Motor neuron (in vitro differentiated cells): ENCODE measurements around the gene SMIM41. TPM values are rescaled to one million over a fixed set of nuclear protein-coding genes. Genes with fewer than 3 reads are reported as not detected.

ENCODE experiments used
- ATAC-seq, 8 experiments: fragments of 200-7000 bp; cut with Tn5 transposase; replicated peaks in 6 of 8; 2 replicates each; pipeline ENCODE4 v1.8.0; 2021; ENCODE audit warnings: mild to moderate bottlenecking in 8 of 8, moderate library complexity in 8 of 8
- H3K27ac ChIP-seq, 2 donors: fragments of 250-450 bp; sonication (Bioruptor Pico); 2 replicates each; pipeline ENCODE4 v1.9.0; 2021; ENCODE audit warnings: antibody characterized with exemption in 2 of 2, mild to moderate bottlenecking in 2 of 2, moderate library complexity in 1 of 2
- H3K4me1 ChIP-seq, 2 donors: fragments of 250-450 bp; sonication (Bioruptor Pico); replicated peaks in 1 of 2; 2 replicates each; pipeline ENCODE4 v1.6.1; 2021; ENCODE audit warnings: antibody characterized with exemption in 2 of 2, mild to moderate bottlenecking in 2 of 2, moderate library complexity in 1 of 2
- H3K4me3 ChIP-seq, 5 donors: fragments of 250-450 bp; sonication (Bioruptor Pico); 2 replicates each; pipeline ENCODE4 v1.9.0; 2021; ENCODE audit warnings: antibody characterized with exemption in 5 of 5, mild to moderate bottlenecking in 5 of 5, moderate library complexity in 4 of 5
- WGBS, 10 experiments: fragments of 450-650 bp; shearing (Covaris generic); methylation state at CpG; one replicate each; pipeline ENCODE4 v1.0.0; 2022; 5-methylcytosine and 5-hydroxymethylcytosine counted together
- in situ Hi-C, 9 experiments: fragments of 400-800 bp; cut with MboI; loops; one replicate each; pipeline ENCODE4 v1.15.0; 2021; ENCODE audit warnings: low sequenced_read_pairs in 9 of 9, low pct_unique_long_range_greater_than_20kb in 2 of 9; ENCODE audit not compliant: unreplicated experiment in 9 of 9
- total RNA-seq, 8 experiments: library from RNA; unstranded; fragments of 300-600 nt; gene quantifications; 2 replicates each; pipeline versions ENCODE4 v1.2.3 to v1.2.4, GENCODE V29; 2022

SMIM41 gene
- not detected for total RNA-seq

DNA sequence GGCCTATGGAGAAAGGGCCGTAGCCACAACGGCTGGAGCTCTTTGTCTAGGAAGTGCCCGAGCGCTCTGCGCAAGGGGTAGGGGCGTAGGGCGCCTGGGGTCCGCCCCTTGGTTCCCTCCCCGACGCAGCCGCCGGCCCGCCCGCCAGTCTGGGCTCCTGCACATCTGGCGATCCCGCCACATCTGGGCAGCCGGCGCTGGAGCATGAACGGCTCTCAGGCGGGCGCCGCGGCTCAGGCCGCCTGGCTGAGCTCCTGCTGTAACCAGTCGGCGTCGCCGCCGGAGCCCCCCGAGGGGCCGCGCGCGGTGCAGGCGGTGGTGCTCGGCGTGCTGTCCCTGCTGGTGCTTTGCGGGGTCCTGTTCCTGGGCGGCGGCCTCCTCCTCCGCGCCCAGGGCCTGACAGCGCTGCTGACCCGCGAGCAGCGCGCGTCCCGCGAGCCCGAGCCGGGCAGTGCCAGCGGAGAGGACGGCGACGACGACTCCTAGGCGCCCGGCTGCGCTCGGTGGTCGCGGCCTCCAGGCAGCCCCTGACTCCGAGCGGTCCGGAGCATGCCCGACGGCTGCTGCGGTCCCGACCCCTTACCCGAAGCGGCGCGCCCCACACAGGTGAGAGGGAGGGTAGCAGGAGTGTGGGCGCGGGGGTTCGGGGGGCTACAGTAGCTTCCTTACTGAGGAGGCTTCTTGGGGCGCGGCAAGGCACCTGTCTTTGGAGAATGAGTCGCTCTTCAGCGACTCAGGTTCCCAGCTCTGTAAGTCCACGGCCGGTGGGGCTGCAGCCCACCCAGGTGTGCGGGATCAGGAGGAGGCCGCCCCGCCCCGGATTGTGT is at the start of gene SMIM41:
TSS of gene SMIM41 (plus strand) at position 129 of the 827 bp plus-strand sequence. CDS start at position 205, 76 bp downstream.
- 49 to 87% (median 81%) methylated on average over 3 to 12 of the region's 87 CpGs; no CpG with 5 or more reads in 7 of the 10 experiments for WGBS, 10 experiments
- no peak for ATAC-seq
- in situ Hi-C loops: loop anchor here in 2 of 9 experiments (10.0 kb wide), 1 partner anchor 55 kb away; no protein-coding TSS in a partner anchor
- H3K4me3 ChIP-seq: no peak within 1 kb of the TSS
- H3K4me1 ChIP-seq: peaks cover 23 to 25% of the 10 kb centered on the region in 2 donors
- no peak within 1 kb of the TSS for H3K27ac ChIP-seq

DNA sequence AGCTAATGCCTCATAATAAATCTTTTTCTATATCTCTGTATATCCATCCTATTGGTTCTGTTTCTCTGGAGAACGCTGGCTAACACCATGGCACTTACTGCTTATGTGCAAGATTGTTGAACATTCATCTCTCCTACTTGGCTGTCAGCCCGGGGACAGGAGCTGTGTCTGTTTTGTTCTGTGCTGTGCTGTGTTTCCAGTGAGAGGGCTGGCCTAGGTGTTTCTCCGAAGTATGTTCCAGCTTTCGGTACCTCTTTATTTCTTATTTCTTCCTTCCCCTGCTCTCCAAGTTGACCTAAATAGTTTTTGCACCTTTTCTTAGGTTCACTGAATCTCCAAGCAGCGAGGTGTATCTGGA is 47.1 kb upstream of the SMIM41 start:
- in situ Hi-C loops: no loop called here
- WGBS, 10 experiments: 0 to 19% (median 3%) methylated on average over 1 to 5 of the region's 5 CpGs; no CpG with 5 or more reads in 2 of the 10 experiments
- Histone ChIP-seq H3K4me1 (peaks cover 21 to 29% of the 10 kb centered on the region in 2 donors), H3K27ac (peak overlapping the region; percentile 40 to 68), H3K4me3 (peak overlapping the region; percentile 24 to 33 (median 31))
- peak; percentile 10 to 38 (median 22) for ATAC-seq

DNA sequence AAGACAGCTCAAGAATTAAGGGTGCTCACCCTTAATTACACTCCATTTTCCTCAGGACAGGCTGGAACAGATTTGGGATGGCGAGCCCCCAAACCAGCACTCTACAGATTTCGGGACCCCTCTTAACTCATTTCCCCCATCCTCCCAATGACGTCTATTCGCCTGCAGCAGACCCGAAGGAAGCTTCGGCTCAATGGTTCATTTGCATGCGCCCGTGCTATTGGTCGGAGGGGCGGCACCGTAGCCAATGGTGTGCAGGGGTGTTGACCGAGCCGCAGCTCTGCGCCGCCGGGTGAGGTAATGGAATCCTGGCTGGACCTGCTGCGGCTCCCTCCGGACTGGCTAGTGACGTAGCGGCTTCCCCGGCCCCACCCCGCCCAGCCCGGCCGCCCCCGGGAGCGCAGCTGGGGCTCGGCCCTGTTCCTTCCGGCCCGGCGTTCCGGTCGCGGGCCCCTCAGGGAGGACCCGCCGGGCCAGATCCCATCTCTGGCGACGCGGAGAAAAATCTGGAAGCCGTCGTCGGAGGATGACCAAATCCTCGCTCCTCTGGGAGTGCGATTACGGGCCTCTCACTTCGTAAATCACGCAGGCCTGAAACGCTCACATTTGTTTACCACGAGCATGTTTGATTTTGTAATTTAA is 46.6 kb upstream of the SMIM41 start:
- peak; percentile 87 to 95 (median 90) for ATAC-seq
- Histone ChIP-seq H3K4me1 (peaks cover 21 to 30% of the 10 kb centered on the region in 2 donors), H3K27ac (peak overlapping the region; percentile 68 to 86), H3K4me3 (peak overlapping the region; percentile 29 to 33 (median 32))
- in situ Hi-C loops: no loop called here
- WGBS, 10 experiments: 0 to 9% (median 2%) methylated on average over 3 to 19 of the region's 48 CpGs; no CpG with 5 or more reads in 3 of the 10 experiments

DNA sequence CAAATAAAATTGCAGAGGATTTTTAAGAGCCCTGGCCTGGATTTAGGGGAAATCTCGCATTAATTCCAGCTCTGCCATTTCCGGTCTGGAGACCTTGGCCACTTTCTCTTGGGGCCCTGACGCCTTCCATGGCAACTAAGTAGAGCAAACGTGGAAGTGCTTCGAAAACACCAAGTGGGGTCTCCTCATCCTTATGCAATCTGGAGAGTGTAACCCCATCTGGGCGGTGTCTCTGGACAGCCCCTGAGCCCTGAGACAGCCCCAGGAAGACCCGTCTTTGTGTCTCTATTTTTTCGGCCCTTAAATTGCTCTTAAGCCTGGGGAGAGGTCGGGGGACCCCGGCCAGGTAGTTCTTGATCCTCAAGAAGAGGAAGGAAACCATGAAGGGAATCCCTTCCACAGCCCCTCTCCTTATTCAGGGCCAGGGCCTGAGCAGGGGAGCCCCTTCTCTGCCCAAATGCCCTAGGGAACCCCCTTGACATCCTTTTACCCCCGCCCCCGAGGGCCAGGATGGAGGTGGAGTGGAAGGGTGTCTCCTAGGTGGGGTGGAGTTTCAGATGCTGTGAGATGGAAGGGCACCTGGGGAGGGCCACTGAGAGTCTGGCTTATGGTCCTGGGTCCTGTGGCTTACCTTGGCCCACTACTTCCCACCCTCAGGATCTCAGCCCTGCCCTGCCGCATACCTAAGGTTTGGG is 45.9 kb upstream of the SMIM41 start:
- 0 to 90% (median 82%) methylated on average over 2 to 7 of the region's 13 CpGs; no CpG with 5 or more reads in 1 of the 10 experiments for WGBS, 10 experiments
- no peak for ATAC-seq
- peak overlapping the region; percentile 60 to 86 for H3K27ac ChIP-seq

DNA sequence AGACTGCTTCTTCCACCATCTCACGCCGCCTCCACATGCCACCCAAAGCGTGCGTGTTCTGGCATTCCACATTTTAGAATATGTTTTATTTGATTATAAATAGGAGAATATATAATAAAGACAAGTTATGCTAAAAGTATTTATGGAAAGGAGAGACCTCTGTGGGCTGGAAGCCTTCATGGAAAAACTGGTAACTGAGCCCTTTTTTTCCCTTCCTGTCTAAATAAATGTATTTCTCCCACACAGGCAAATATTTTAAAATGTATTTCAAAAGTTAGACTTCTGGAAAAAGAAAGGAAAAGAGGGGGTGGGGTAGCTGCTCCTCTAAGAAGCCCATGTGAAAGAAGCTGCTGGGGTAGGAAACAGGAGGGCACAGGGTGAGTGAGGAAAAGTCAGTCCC is 44.3 kb upstream of the SMIM41 start:
- no peak for ATAC-seq
- 79 to 83% (median 83%) methylated on average over 4 of the region's 4 CpGs; no CpG with 5 or more reads in 6 of the 10 experiments for WGBS, 10 experiments
- Histone ChIP-seq H3K4me1 (peaks cover 22 to 25% of the 10 kb centered on the region in 2 donors), H3K27ac (no peak overlapping the region), H3K4me3 (no peak overlapping the region)
- in situ Hi-C loops: no loop called here

More for the DNA sequence above, 45.9 kb upstream of the SMIM41 start:
- peaks cover 27 to 36% of the 10 kb centered on the region in 2 donors for H3K4me1 ChIP-seq
- H3K4me3 ChIP-seq: peak overlapping the region; percentile 29 to 33 (median 32)
- in situ Hi-C loops: no loop called here

DNA sequence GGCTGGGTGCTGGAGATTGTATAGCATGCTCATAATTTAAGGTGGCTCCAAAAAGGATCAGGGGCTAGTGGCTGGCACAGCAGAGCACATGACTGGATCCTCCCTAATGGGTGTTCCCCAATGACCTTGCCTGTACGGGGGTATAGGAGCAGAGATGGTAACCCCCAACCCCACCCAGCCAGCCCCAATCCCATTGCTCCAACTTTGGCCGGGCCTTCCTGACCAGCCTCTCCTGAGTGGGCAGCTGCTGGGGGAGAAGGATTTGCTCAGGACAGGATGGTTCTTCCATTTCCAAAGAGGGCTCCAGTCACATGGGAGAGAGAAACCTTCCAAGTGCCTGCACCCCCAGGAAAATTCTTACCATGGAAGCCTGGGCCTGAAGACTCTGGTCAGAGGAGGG is 43.6 kb upstream of the SMIM41 start:
- no peak overlapping the region for H3K4me3 ChIP-seq
- H3K27ac ChIP-seq: no peak overlapping the region
- 56% methylated on average over 2 of the region's 2 CpGs; no CpG with 5 or more reads in 9 of the 10 experiments for WGBS, 10 experiments
- H3K4me1 ChIP-seq: peaks cover 22 to 25% of the 10 kb centered on the region in 2 donors
- no peak for ATAC-seq
- in situ Hi-C loops: no loop called here

DNA sequence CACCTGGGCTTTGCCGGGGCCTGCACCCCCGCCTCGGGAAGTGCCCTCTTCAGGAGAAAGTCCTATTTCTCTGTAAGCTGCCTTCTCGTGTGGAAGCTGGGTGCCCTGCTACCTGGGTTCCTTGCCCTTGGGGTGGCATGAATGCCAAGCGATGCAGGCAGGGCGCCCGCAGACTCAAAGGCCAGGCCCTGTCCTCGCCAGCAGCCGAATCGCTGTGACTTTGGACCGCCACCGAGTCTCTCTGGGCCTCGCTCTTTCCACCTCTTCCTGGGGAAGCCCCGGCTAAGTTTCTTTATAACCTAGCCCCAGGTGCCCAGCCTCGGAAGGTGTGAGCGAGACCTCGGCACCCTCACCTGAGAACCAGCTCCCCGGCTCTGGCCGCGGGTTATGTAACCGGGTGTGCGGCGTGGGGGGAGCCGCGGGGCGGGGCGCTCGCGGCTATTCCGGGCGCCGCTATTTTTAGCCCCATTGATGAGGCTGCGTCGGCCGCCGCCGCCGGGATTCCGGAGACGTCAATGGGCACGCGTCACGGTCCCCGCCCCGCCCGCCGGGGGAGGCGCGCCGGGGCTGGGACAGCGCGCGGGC is 42.8 kb upstream of the SMIM41 start:
- H3K4me3 ChIP-seq: peak overlapping the region; percentile 76 to 87 (median 78)
- peak; percentile 25 to 63 (median 48) for ATAC-seq
- 20 to 74% (median 40%) methylated on average over 1 to 9 of the region's 53 CpGs; no CpG with 5 or more reads in 3 of the 10 experiments for WGBS, 10 experiments
- H3K4me1 ChIP-seq: peaks cover 20 to 25% of the 10 kb centered on the region in 2 donors
- in situ Hi-C loops: no loop called here
- no peak overlapping the region for H3K27ac ChIP-seq

DNA sequence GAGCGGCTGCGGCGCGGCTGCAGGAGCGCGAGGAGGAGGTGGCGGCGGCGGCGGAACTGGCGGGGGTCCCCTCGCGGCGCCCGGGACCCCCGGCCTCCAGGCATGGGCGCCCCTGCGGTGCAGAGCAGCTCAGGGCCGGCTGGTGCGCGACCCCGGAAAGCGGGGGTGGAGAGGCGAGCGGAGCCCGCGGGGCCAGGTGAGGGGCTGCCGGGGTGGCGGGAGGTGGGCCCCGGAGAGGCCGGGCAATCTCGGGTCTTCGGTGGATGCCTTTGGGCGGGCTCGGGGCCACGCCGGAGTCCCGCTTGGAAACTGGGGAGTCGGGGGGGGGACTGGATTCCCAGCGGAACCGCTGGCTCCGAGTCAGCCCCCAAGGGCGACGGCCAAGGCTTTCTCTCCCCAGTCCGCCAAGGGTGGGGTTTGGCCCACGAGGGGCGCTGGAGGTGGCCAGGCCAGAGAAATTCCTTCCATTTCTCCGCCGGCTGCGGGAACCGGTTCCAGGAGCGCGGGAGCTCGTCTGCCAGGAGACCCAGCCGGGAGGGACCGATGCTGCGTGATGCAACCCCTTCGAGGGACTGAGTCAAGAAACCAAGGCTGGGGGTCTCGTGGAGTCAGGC is 42.1 kb upstream of the SMIM41 start:
- WGBS, 10 experiments: 0 to 10% (median 0%) methylated on average over 1 to 5 of the region's 59 CpGs; no CpG with 5 or more reads in 7 of the 10 experiments
- peak overlapping the region; percentile 76 to 87 (median 78) for H3K4me3 ChIP-seq
- ATAC-seq: peak in 6 of 8 experiments; percentile 0 to 50 (median 40)
- H3K27ac ChIP-seq: peak overlapping the region; percentile 22 to 30
- in situ Hi-C loops: no loop called here
- H3K4me1 ChIP-seq: peaks cover 13 to 21% of the 10 kb centered on the region in 2 donors

DNA sequence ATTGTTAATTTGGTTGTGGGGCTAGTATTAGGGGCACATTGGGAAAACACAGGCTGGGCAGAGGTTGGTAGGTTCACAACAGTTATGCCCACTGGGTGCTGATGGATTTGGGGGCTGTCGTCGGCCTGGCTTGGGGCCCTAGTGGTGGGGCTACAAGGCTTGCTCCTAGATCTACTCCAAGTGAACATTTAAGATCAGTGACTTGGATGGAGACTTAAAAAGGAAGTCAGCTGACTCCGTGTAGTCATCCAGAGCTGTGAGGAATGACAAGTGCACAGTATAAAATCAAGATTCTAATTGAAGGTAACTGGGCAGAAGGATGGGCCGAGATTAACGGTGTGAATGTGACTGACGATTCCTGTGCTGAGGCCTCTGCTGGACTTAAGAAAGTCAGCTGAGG is 41.1 kb upstream of the SMIM41 start:
- Histone ChIP-seq H3K4me1 (peaks cover 10 to 15% of the 10 kb centered on the region in 2 donors), H3K4me3 (peak overlapping the region; percentile 76 to 87 (median 78)), H3K27ac (no peak overlapping the region)
- WGBS, 10 experiments: 52 to 100% (median 91%) methylated on average over 3 to 4 of the region's 6 CpGs; no CpG with 5 or more reads in 4 of the 10 experiments
- no peak for ATAC-seq
- in situ Hi-C loops: no loop called here

DNA sequence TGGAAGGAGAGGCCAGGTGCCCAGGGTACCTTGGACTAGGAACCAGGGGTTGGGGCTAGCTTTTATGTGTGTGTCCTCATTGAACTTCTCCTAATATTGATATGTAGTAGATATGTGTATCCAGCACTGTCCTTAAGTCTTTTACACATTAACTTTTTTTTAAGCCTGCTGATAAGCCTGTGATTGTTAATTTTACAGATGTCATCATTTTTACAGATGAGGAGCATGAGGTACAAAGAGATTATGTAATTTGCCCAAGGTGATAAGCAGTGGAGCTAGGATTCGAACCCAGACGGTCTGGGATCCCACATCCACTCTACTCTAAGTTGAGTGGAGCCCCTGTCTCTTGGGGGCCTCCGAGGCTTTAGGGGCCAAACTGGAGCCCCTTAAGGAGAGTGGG is 38.5 kb upstream of the SMIM41 start:
- Histone ChIP-seq H3K27ac (no peak overlapping the region), H3K4me1 (peaks cover 8 to 12% of the 10 kb centered on the region in 2 donors), H3K4me3 (no peak overlapping the region)
- in situ Hi-C loops: no loop called here
- no peak for ATAC-seq
- whole genome bisulfite sequencing, 10 experiments: 29 to 80% (median 70%) methylated on average over 1 to 3 of the region's 3 CpGs; no CpG with 5 or more reads in 5 of the 10 experiments

DNA sequence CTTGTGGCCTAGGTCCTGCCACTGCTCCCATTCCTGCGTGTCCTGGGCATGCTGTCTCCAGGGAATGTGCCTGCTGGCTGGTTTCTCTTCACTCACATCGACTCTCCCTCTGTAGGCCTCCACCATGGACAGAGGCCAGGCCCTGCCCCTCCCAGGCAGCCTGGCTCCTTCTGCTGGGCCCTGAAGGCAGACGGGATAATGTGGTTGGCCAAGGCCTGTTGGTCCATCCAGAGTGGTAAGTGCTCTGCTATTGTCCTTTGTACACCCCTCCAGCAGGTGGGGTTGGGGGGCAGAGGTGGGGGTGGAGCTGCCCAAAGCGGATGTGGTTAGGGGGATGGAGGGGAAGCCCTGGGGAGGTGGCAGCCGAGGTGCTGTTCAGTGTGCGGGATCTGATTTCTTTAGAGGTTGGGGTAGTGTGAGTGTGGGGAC is 37.8 kb upstream of the SMIM41 start:
- in situ Hi-C loops: no loop called here
- WGBS, 10 experiments: 100% methylated on average over 1 of the region's 6 CpGs; no CpG with 5 or more reads in 9 of the 10 experiments
- H3K4me1 ChIP-seq: peaks cover 8% of the 10 kb centered on the region in 2 donors
- ATAC-seq: peak in 4 of 8 experiments; percentile 22 to 42 (median 32)
- H3K27ac ChIP-seq: no peak overlapping the region
- H3K4me3 ChIP-seq: no peak overlapping the region
